ENCODE data around the gene LAPTM4A.

The LAPTM4A gene

GRCh38 chr2:20015482-20016083, 35.8 kb downstream of the LAPTM4A start:
- peak; percentile 23 for DNase-seq

GRCh38 chr2:20013126-20013849, 38.1 kb downstream of the LAPTM4A start:
- no peak for DNase-seq

GRCh38 chr2:20012282-20013125, 38.9 kb downstream of the LAPTM4A start, which contains the start of gene MATN3:
MATN3 (minus strand) TSS chr2:20012668; CDS start chr2:20012631, 37 bp downstream.
- DNase-seq = no peak

- no peak for DNase-seq
Measured at GRCh38 chr2:20012032-20012281, 39.5 kb downstream of the LAPTM4A start.

GRCh38 chr2:20011276-20012031, 40.0 kb downstream of the LAPTM4A start:
- DNase-seq = no peak

GRCh38 chr2:20008703-20009102, 42.7 kb downstream of the LAPTM4A start:
- DNase-seq = no peak

GRCh38 chr2:20005891-20006470, 45.4 kb downstream of the LAPTM4A start:
- DNase-seq = no peak

- DNase-seq = no peak
Measured at GRCh38 chr2:20005067-20005627, 46.3 kb downstream of the LAPTM4A start.

GRCh38 chr2:20001361-20001863, 50.0 kb downstream of the LAPTM4A start:
- DNase-seq = no peak

GRCh38 chr2:19993731-19994130, 57.7 kb downstream of the LAPTM4A start:
- DNase-seq = no peak

GRCh38 chr2:19991895-19992294, 59.5 kb downstream of the LAPTM4A start:
- DNase-seq = no peak

GRCh38 chr2:19990416-19990728, 61.1 kb downstream of the LAPTM4A start:
- DNase-seq = no peak

GRCh38 chr2:19989667-19990415, 61.6 kb downstream of the LAPTM4A start, which contains the start of gene WDR35:
WDR35 (minus strand) TSS chr2:19990105; CDS start chr2:19990015, 90 bp downstream.
- DNase-seq = peak; percentile 62

- no peak for DNase-seq
Measured at GRCh38 chr2:19989342-19989666, 62.1 kb downstream of the LAPTM4A start.

GRCh38 chr2:19988600-19988999, 62.8 kb downstream of the LAPTM4A start:
- no peak for DNase-seq

GRCh38 chr2:19987936-19988335, 63.5 kb downstream of the LAPTM4A start:
- no peak for DNase-seq

Data from NCI-H2081 treated with DMSO at 0.1 percent for 48 hours (cell line).